ENCODE results near the gene CDH9. TPM values are rescaled to one million over a fixed set of nuclear protein-coding genes. Genes with fewer than 3 reads are reported as not detected.
"Not testable (repeated sequence)": the region's sequence is repeated elsewhere in the genome, so short reads cannot be mapped to it uniquely, and the experiment has no call there.

CDH9 gene
- total RNA-seq, 4 donors from 2014 or later = not detected

DNA sequence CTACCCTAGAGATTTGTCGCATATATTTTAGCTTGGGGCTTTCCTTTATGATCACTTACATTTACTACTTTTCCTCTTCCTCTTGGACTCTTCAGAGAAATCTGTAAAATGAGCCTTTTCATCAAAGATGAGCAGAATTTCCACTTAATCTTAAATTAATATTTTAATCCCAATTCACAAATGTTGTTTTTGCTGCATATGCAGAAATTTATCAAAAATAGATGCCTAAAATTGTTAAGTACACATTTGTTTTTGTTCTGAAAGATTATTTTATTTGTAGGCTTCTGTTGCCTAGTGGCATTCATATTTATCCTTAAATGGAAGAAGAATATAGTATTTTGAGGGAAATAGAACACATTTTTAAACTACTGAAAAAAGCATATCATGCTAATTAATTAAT is 168.6 kb downstream of the CDH9 start:
- TF ChIP-seq POLR2A (IDR thresholded peaks at IDR 0.05) (no peak), CTCF (IDR thresholded peaks at IDR 0.05 in 4 of 5, conservative IDR thresholded peaks at IDR 0.05 in 1 of 5) (no peak)
- Histone ChIP-seq H3K27ac (no peak overlapping the region), H3K4me3 (no peak overlapping the region), H3K36me3 (no peaks in the 10 kb centered on the region), H3K9me3 (no peaks in the 10 kb centered on the region), H3K27me3 (no peaks in the 10 kb centered on the region), H3K4me1 (no peaks in the 10 kb centered on the region)
- intact Hi-C loops (cut with DNase I; ENCODE audit: low total_unique reads) = no loop called here
- no peak for ATAC-seq
- in situ Hi-C loops (cut with MboI; ENCODE audit: low sequenced_read_pairs in 4 of 4) = no loop called here
- no peak for DNase-seq

GRCh38 chr5:26868504-26868903 is 169.9 kb downstream of the CDH9 start:
- TF ChIP-seq CTCF (IDR thresholded peaks at IDR 0.05 in 4 of 5, conservative IDR thresholded peaks at IDR 0.05 in 1 of 5) (no peak), POLR2A (IDR thresholded peaks at IDR 0.05) (no peak)
- Histone ChIP-seq H3K4me1 (no peaks in the 10 kb centered on the region), H3K36me3 (no peaks in the 10 kb centered on the region), H3K27me3 (no peaks in the 10 kb centered on the region), H3K4me3 (no peak overlapping the region), H3K9me3 (no peaks in the 10 kb centered on the region), H3K27ac (no peak overlapping the region)
- intact Hi-C loops (cut with DNase I; ENCODE audit: low total_unique reads) (no loop called here), in situ Hi-C loops (cut with MboI; ENCODE audit: low sequenced_read_pairs in 4 of 4) (no loop called here)
- ATAC-seq = no peak
- no peak for DNase-seq

DNA sequence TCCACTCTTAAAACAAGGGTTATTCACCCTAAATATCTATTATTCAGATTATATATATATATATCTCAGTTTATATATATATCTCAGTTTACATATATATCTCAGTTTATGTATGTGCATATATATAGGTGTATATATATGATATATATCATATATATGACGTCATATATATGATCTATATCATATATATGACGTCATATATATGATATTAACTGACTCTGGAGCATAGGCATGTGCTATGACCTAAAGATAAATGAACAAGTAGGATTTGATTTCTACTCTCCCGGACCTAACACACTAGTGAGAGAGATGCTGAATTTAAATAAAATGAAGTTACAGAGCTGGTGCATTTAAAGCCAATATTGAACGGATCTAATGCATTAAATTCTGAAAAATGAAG is 174.3 kb downstream of the CDH9 start:
- TF ChIP-seq POLR2A (IDR thresholded peaks at IDR 0.05) (no peak), CTCF (IDR thresholded peaks at IDR 0.05 in 4 of 5, conservative IDR thresholded peaks at IDR 0.05 in 1 of 5) (no peak)
- Histone ChIP-seq H3K27ac (no peak overlapping the region), H3K9me3 (no peaks in the 10 kb centered on the region), H3K4me1 (no peaks in the 10 kb centered on the region), H3K36me3 (no peaks in the 10 kb centered on the region), H3K4me3 (no peak overlapping the region), H3K27me3 (no peaks in the 10 kb centered on the region)
- ATAC-seq (no peak), DNase-seq (no peak)
- in situ Hi-C loops (cut with MboI; ENCODE audit: low sequenced_read_pairs in 4 of 4) = no loop called here
- intact Hi-C loops (cut with DNase I; ENCODE audit: low total_unique reads) = no loop called here

DNA sequence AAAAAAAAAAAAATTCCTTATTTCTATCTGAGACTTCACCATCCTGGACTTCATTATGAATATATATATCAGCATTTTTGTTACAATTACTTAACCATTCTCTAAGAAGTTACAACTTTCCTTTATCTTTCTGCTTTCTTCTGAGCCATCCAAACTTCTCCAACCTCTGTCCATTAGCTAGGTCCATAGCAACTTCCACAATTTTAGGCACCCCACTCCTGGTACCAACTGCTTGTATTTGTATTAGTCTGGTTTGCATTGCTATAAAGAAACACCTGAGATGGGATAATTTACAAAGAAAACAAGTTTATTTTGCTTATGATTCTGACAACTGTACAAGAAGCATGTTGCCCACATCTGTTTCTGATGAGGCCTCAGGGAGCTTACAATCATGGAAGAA is 182.1 kb downstream of the CDH9 start:
- in situ Hi-C loops (cut with MboI; ENCODE audit: low sequenced_read_pairs in 4 of 4) = no loop called here
- TF ChIP-seq CTCF (IDR thresholded peaks at IDR 0.05 in 4 of 5, conservative IDR thresholded peaks at IDR 0.05 in 1 of 5) (no peak), POLR2A (IDR thresholded peaks at IDR 0.05) (no peak)
- ATAC-seq = no peak
- Histone ChIP-seq H3K4me1 (no peaks in the 10 kb centered on the region), H3K27me3 (no peaks in the 10 kb centered on the region), H3K4me3 (no peak overlapping the region), H3K9me3 (no peaks in the 10 kb centered on the region), H3K36me3 (no peaks in the 10 kb centered on the region), H3K27ac (no peak overlapping the region)
- intact Hi-C loops (cut with DNase I; ENCODE audit: low total_unique reads) = no loop called here
- DNase-seq = no peak

GRCh38 chr5:26852450-26852849 is 185.9 kb downstream of the CDH9 start:
- H3K4me3 ChIP-seq; DNase-seq; ATAC-seq; H3K27ac ChIP-seq; intact Hi-C loops (cut with DNase I; ENCODE audit: low total_unique reads); H3K9me3 ChIP-seq; H3K4me1 ChIP-seq; in situ Hi-C loops (cut with MboI; ENCODE audit: low sequenced_read_pairs in 4 of 4); H3K27me3 ChIP-seq; H3K36me3 ChIP-seq: not testable (repeated sequence)
